IPS-18a (cell line): Measurements from ENCODE around the gene TSHZ2.

Experiments
- H3K27ac ChIP-seq: one replicate; pipeline ENCODE4 v1.5.1; 2013; ENCODE audit warnings: low read length
- H3K27me3 ChIP-seq: one replicate; pipeline ENCODE4 v1.6.1; 2013; ENCODE audit warnings: mild to moderate bottlenecking, low read length; ENCODE audit not compliant: control insufficient read depth, insufficient read depth
- H3K36me3 ChIP-seq: one replicate; pipeline ENCODE4 v1.6.1; 2013; ENCODE audit warnings: low read depth, low read length; ENCODE audit not compliant: control insufficient read depth
- H3K4me1 ChIP-seq: one replicate; pipeline ENCODE4 v1.6.1; 2013; ENCODE audit warnings: low read depth, low read length; ENCODE audit not compliant: control insufficient read depth
- H3K4me3 ChIP-seq: one replicate; pipeline ENCODE4 v1.5.1; 2013; ENCODE audit warnings: low read length
- H3K9ac ChIP-seq: one replicate; pipeline ENCODE4 v1.6.1; 2013; ENCODE audit warnings: mild to moderate bottlenecking, low read length, moderate library complexity
- H3K9me3 ChIP-seq: one replicate; pipeline ENCODE4 v1.6.1; 2013; ENCODE audit warnings: low read depth, low read length; ENCODE audit not compliant: control insufficient read depth

Gene TSHZ2

GRCh38 chr20:53342429-53342828 lies 370.3 kb downstream of the TSHZ2 start:
- Histone ChIP-seq H3K27ac (no peak overlapping the region), H3K36me3 (no peaks in the 10 kb centered on the region), H3K4me1 (no peaks in the 10 kb centered on the region), H3K9me3 (no peaks in the 10 kb centered on the region), H3K9ac (no peak overlapping the region), H3K4me3 (no peak overlapping the region), H3K27me3 (no peaks in the 10 kb centered on the region)

GRCh38 chr20:53343448-53343847 lies 371.3 kb downstream of the TSHZ2 start:
- Histone ChIP-seq H3K27ac (no peak overlapping the region), H3K4me1 (no peaks in the 10 kb centered on the region), H3K36me3 (no peaks in the 10 kb centered on the region), H3K9ac (no peak overlapping the region), H3K9me3 (no peaks in the 10 kb centered on the region), H3K4me3 (no peak overlapping the region), H3K27me3 (no peaks in the 10 kb centered on the region)

GRCh38 chr20:53344891-53345290 lies 372.7 kb downstream of the TSHZ2 start:
- Histone ChIP-seq H3K4me3 (no peak overlapping the region), H3K36me3 (no peaks in the 10 kb centered on the region), H3K9ac (no peak overlapping the region), H3K27ac (no peak overlapping the region), H3K4me1 (no peaks in the 10 kb centered on the region), H3K27me3 (no peaks in the 10 kb centered on the region), H3K9me3 (no peaks in the 10 kb centered on the region)

GRCh38 chr20:53345536-53346334 lies 373.6 kb downstream of the TSHZ2 start:
- no peaks in the 10 kb centered on the region for H3K27me3 ChIP-seq
- no peak overlapping the region for H3K9ac ChIP-seq
- no peak overlapping the region for H3K27ac ChIP-seq
- no peaks in the 10 kb centered on the region for H3K4me1 ChIP-seq
- H3K4me3 ChIP-seq = no peak overlapping the region
- no peaks in the 10 kb centered on the region for H3K9me3 ChIP-seq
- H3K36me3 ChIP-seq = no peaks in the 10 kb centered on the region

GRCh38 chr20:53346335-53346648 lies 374.1 kb downstream of the TSHZ2 start:
- no peak overlapping the region for H3K27ac ChIP-seq
- H3K27me3 ChIP-seq = no peaks in the 10 kb centered on the region
- H3K9ac ChIP-seq = no peak overlapping the region
- H3K9me3 ChIP-seq = no peaks in the 10 kb centered on the region
- no peak overlapping the region for H3K4me3 ChIP-seq
- no peaks in the 10 kb centered on the region for H3K36me3 ChIP-seq
- H3K4me1 ChIP-seq = no peaks in the 10 kb centered on the region

- Histone ChIP-seq H3K27ac (no peak overlapping the region), H3K9me3 (no peaks in the 10 kb centered on the region), H3K4me3 (no peak overlapping the region), H3K36me3 (no peaks in the 10 kb centered on the region), H3K9ac (no peak overlapping the region), H3K4me1 (no peaks in the 10 kb centered on the region), H3K27me3 (no peaks in the 10 kb centered on the region)
Observed at GRCh38 chr20:53349730-53350129, 377.6 kb downstream of the TSHZ2 start.

GRCh38 chr20:53352727-53353440 lies 380.7 kb downstream of the TSHZ2 start:
- Histone ChIP-seq H3K36me3 (no peaks in the 10 kb centered on the region), H3K27ac (no peak overlapping the region), H3K9me3 (peaks cover 4% of the 10 kb centered on the region), H3K4me3 (no peak overlapping the region), H3K9ac (no peak overlapping the region), H3K27me3 (no peaks in the 10 kb centered on the region), H3K4me1 (no peaks in the 10 kb centered on the region)

GRCh38 chr20:53354314-53354713 lies 382.2 kb downstream of the TSHZ2 start:
- Histone ChIP-seq H3K9ac (no peak overlapping the region), H3K36me3 (no peaks in the 10 kb centered on the region), H3K9me3 (peaks cover 4% of the 10 kb centered on the region), H3K4me3 (no peak overlapping the region), H3K27ac (no peak overlapping the region), H3K4me1 (no peaks in the 10 kb centered on the region), H3K27me3 (no peaks in the 10 kb centered on the region)

GRCh38 chr20:53355790-53356189 lies 383.6 kb downstream of the TSHZ2 start:
- Histone ChIP-seq H3K9ac (no peak overlapping the region), H3K27ac (no peak overlapping the region), H3K4me1 (peaks cover 6% of the 10 kb centered on the region), H3K9me3 (peaks cover 4% of the 10 kb centered on the region), H3K27me3 (no peaks in the 10 kb centered on the region), H3K36me3 (no peaks in the 10 kb centered on the region), H3K4me3 (no peak overlapping the region)

- Histone ChIP-seq H3K36me3 (no peaks in the 10 kb centered on the region), H3K27ac (no peak overlapping the region), H3K4me3 (no peak overlapping the region), H3K9me3 (peaks cover 4% of the 10 kb centered on the region), H3K4me1 (peaks cover 10% of the 10 kb centered on the region), H3K9ac (no peak overlapping the region), H3K27me3 (no peaks in the 10 kb centered on the region)
Observed at GRCh38 chr20:53359425-53359824, 387.3 kb downstream of the TSHZ2 start.

- H3K4me1 ChIP-seq = peaks cover 10% of the 10 kb centered on the region
- no peak overlapping the region for H3K27ac ChIP-seq
- no peak overlapping the region for H3K4me3 ChIP-seq
- no peaks in the 10 kb centered on the region for H3K36me3 ChIP-seq
- no peaks in the 10 kb centered on the region for H3K27me3 ChIP-seq
- H3K9ac ChIP-seq = no peak overlapping the region
- peaks cover 4% of the 10 kb centered on the region for H3K9me3 ChIP-seq
Observed at GRCh38 chr20:53360852-53361251, 388.7 kb downstream of the TSHZ2 start.

GRCh38 chr20:53362736-53363135 lies 390.6 kb downstream of the TSHZ2 start:
- no peak overlapping the region for H3K27ac ChIP-seq
- no peak overlapping the region for H3K9ac ChIP-seq
- peaks cover 10% of the 10 kb centered on the region for H3K4me1 ChIP-seq
- no peak overlapping the region for H3K4me3 ChIP-seq
- no peaks in the 10 kb centered on the region for H3K27me3 ChIP-seq
- H3K9me3 ChIP-seq = no peaks in the 10 kb centered on the region
- H3K36me3 ChIP-seq = no peaks in the 10 kb centered on the region
